ENCODE data around the gene OR6K6. TPM values are rescaled to one million over a fixed set of nuclear protein-coding genes. Genes with fewer than 3 reads are reported as not detected.

OR6K6 gene
- total RNA-seq, 1 donor from 2014 or later, result not detected

DNA sequence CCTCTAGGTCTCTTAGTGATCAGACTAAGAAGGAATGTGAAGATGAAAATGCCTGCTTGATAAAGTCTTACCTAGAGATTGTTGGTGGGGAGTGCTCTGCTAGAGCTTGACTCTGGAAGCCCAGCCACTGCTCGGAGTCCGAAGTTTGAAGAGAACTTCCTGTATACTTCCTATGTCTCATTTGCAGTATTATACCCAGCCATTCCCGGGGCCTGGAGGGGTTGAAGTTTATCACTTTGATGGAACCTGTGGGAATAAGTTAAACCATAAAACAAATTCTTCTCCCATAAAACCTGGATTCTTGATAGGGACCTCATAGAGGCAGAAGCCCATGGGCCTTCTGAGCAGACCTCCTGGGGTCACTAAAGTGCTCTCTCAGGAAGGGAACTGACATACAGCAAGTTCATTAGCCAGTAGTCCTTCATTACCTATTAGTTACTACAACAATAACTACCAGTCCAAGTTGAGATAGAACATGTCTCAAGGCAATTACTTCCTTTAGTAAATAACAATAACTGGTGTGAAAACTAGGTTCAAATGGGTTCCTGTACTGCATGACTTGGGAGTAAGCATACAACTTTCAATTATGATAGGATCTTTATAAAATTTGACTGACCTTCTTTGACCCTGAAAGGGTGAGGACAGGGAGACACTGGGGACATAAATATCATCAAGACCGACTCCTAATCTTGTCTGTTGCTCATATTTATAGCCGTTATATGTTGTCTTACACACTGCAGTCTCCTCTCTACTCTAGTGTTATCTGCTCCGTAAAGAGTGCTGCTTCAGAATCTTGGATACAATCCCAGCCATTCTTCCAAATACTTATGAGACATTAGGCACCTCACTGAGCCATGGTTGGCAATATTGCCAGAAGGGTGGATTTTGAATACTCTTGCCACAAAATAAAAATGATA lies 17.7 kb downstream of the OR6K6 start, which contains the start of gene OR6N1:
Gene OR6N1, minus strand, starts transcription at position 246 of the 917 bp plus-strand sequence. CDS start 5,513 bp downstream, outside the sequence.
- Mint-ChIP-seq H3K36me3 (ENCODE audit: low read depth) (no peaks in the 10 kb centered on the region), H3K4me3 (no peak within 1 kb of the TSS), H3K9me3 (no peaks in the 10 kb centered on the region), H3K27me3 (peaks cover 15% of the 10 kb centered on the region), H3K27ac (no peak within 1 kb of the TSS), H3K4me1 (no peaks in the 10 kb centered on the region)
- no peak for DNase-seq
- ChIA-PET CTCF (no interaction called here), POLR2A (no interaction called here)
- intact Hi-C loops (cut with micrococcal nuclease), result no loop called here
- TF ChIP-seq CTCF (IDR thresholded peaks at IDR 0.05), result no peak
- no peak for ATAC-seq (ENCODE audit: low read depth)

DNA sequence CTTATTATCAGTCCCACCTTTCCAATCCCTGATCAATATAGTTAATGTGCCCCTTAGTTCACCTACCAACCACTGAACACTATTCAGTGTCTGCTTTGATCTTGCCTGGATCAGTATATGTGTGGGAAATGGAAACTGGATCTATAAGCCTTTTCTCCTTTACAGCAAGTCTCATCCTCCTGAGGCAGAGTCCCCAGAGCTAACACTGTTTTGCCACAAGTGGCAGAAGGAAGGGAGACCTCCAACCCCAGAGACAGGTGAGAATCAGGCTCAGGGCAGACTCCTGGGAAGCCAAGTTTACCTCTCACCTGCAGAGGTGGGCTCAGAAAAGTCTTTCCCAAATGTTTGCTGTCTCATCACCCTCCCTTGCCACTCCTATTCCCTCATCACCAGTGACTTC lies 26.6 kb downstream of the OR6K6 start, which contains the start of gene OR6N2:
Gene OR6N2, minus strand, starts transcription at position 101 of the 400 bp plus-strand sequence. CDS start 3,569 bp downstream, outside the sequence.
- intact Hi-C loops (cut with micrococcal nuclease), result no loop called here
- no peak for DNase-seq

GRCh38 chr1:158793604-158794003 lies 39.1 kb downstream of the OR6K6 start:
- DNase-seq (no peak), ATAC-seq (ENCODE audit: low read depth) (peak; percentile 37)
- Mint-ChIP-seq H3K9me3 (no peaks in the 10 kb centered on the region), H3K27me3 (peaks cover 6% of the 10 kb centered on the region), H3K36me3 (ENCODE audit: low read depth) (no peaks in the 10 kb centered on the region), H3K4me3 (no peak overlapping the region), H3K27ac (no peak overlapping the region), H3K4me1 (no peaks in the 10 kb centered on the region)
- ChIA-PET CTCF (interaction anchor here (1.0 to 2.7 kb wide), 4 partner anchors 23 to 283 kb away, joined by 3 to 16 read pairs (median 6); partner anchors contain the start of gene AIM2), POLR2A (no interaction called here)
- no peak for TF ChIP-seq CTCF (IDR thresholded peaks at IDR 0.05)
- intact Hi-C loops (cut with micrococcal nuclease), result loop anchor here (1.0 kb wide), 2 partner anchors 205 to 279 kb away; no protein-coding TSS in a partner anchor

More for the DNA sequence above, 26.6 kb downstream of the OR6K6 start, which contains the start of gene OR6N2:
- ChIA-PET CTCF (no interaction called here), POLR2A (no interaction called here)
- H3K4me1 Mint-ChIP-seq, result no peaks in the 10 kb centered on the region
- H3K27me3 Mint-ChIP-seq, result peaks cover 6% of the 10 kb centered on the region
- no peaks in the 10 kb centered on the region for H3K9me3 Mint-ChIP-seq
- no peak for ATAC-seq (ENCODE audit: low read depth)
- no peak within 1 kb of the TSS for H3K27ac Mint-ChIP-seq
- no peak within 1 kb of the TSS for H3K4me3 Mint-ChIP-seq
- H3K36me3 Mint-ChIP-seq (ENCODE audit: low read depth), result no peaks in the 10 kb centered on the region
- no peak for TF ChIP-seq CTCF (IDR thresholded peaks at IDR 0.05)

GRCh38 chr1:158794247-158794646 lies 39.7 kb downstream of the OR6K6 start:
- no peak for TF ChIP-seq CTCF (IDR thresholded peaks at IDR 0.05)
- H3K36me3 Mint-ChIP-seq (ENCODE audit: low read depth), result no peaks in the 10 kb centered on the region
- ChIA-PET POLR2A (no interaction called here), CTCF (interaction anchor here (1.0 to 2.7 kb wide), 4 partner anchors 23 to 282 kb away, joined by 3 to 16 read pairs (median 6); partner anchors contain the start of gene AIM2)
- no peak for DNase-seq
- intact Hi-C loops (cut with micrococcal nuclease), result no loop called here
- no peak overlapping the region for H3K4me3 Mint-ChIP-seq
- H3K9me3 Mint-ChIP-seq, result no peaks in the 10 kb centered on the region
- H3K4me1 Mint-ChIP-seq, result no peaks in the 10 kb centered on the region
- H3K27me3 Mint-ChIP-seq, result peaks cover 7% of the 10 kb centered on the region
- no peak overlapping the region for H3K27ac Mint-ChIP-seq
- ATAC-seq (ENCODE audit: low read depth), result no peak

- no peak overlapping the region for H3K27ac Mint-ChIP-seq
- no peak overlapping the region for H3K4me3 Mint-ChIP-seq
- H3K27me3 Mint-ChIP-seq, result peaks cover 7% of the 10 kb centered on the region
- intact Hi-C loops (cut with micrococcal nuclease), result loop anchor here (1.0 kb wide), 1 partner anchor 200 kb away; no protein-coding TSS in a partner anchor
- CTCF ChIA-PET, result no interaction called here
- POLR2A ChIA-PET, result no interaction called here
- TF ChIP-seq CTCF (IDR thresholded peaks at IDR 0.05), result no peak
- no peaks in the 10 kb centered on the region for H3K9me3 Mint-ChIP-seq
- no peaks in the 10 kb centered on the region for H3K4me1 Mint-ChIP-seq
- DNase-seq (no peak), ATAC-seq (ENCODE audit: low read depth) (no peak)
- H3K36me3 Mint-ChIP-seq (ENCODE audit: low read depth), result no peaks in the 10 kb centered on the region
These were observed 44.0 kb downstream of the OR6K6 start for GRCh38 chr1:158798531-158798930.
